HFFc6 (cell line): Measurements from ENCODE around the gene MAP3K6. TPM values are rescaled to one million over a fixed set of nuclear protein-coding genes. Genes with fewer than 3 reads are reported as not detected.

ENCODE experiments used
- DNase-seq: peaks from one replicate; pipeline ENCODE4 v3.0.0-alpha.2; 2018
- H3K27ac Mint-ChIP-seq: 2 replicates; pipeline ENCODE4 v1.8.0; 2020; ENCODE audit warnings: mild to moderate bottlenecking, mixed read lengths
- H3K27me3 Mint-ChIP-seq: 2 replicates; pipeline ENCODE4 v1.8.0; 2021; ENCODE audit warnings: mild to moderate bottlenecking, moderate library complexity, mixed read lengths; ENCODE audit not compliant: insufficient read depth
- H3K36me3 Mint-ChIP-seq: 2 replicates; pipeline ENCODE4 v1.8.0; 2021; ENCODE audit warnings: low read depth, mixed read lengths
- H3K4me1 Mint-ChIP-seq: 2 replicates; pipeline ENCODE4 v1.8.0; 2020; ENCODE audit warnings: low read depth, mixed read lengths
- H3K4me3 Mint-ChIP-seq: 2 replicates; pipeline ENCODE4 v1.8.0; 2020; ENCODE audit warnings: mild to moderate bottlenecking, moderate library complexity, mixed read lengths
- H3K9me3 Mint-ChIP-seq: 2 replicates; pipeline ENCODE4 v1.8.0; 2020; ENCODE audit warnings: mild to moderate bottlenecking, mixed read lengths
- CTCF ChIP-seq: fragments of 200-600 bp; sonication (generic); IDR thresholded peaks from 2 replicates; pipeline ENCODE4 v1.5.0; 2021; ENCODE audit warnings: antibody characterized with exemption, mild to moderate bottlenecking
- total RNA-seq, 6 experiments: library from RNA; stranded (reverse); fragmentation: NEBNext Ultra II Directional; extraction: Animal tissue kit (Norgen Biotek cat#: 25700); gene quantifications; 2 replicates in 1 of 6; 3 replicates in 5 of 6; pipeline ENCODE4 v1.2.3, GENCODE V29; 2021

The MAP3K6 gene
- total RNA-seq, 6 experiments from 2014 or later = 22.6 to 30.8 (median 27.7) TPM

- peaks cover 21% of the 10 kb centered on the region for H3K36me3 Mint-ChIP-seq
- H3K27ac Mint-ChIP-seq = no peak overlapping the region
- TF ChIP-seq CTCF = no peak
- H3K9me3 Mint-ChIP-seq = no peaks in the 10 kb centered on the region
- DNase-seq = no peak
- H3K4me3 Mint-ChIP-seq = peak overlapping the region; percentile 30; the same call in 1 of the 2 replicates
- H3K27me3 Mint-ChIP-seq = peaks cover 2% of the 10 kb centered on the region
- peaks cover 19% of the 10 kb centered on the region for H3K4me1 Mint-ChIP-seq
Measured at GRCh38 chr1:27363766-27364695, 2.7 kb downstream of the MAP3K6 start.

- Mint-ChIP-seq H3K36me3 (peaks cover 28% of the 10 kb centered on the region), H3K27ac (no peak overlapping the region), H3K4me1 (peaks cover 9% of the 10 kb centered on the region), H3K9me3 (no peaks in the 10 kb centered on the region), H3K27me3 (peaks cover 2% of the 10 kb centered on the region), H3K4me3 (no peak overlapping the region)
- TF ChIP-seq CTCF = no peak
- no peak for DNase-seq
Measured at GRCh38 chr1:27361553-27361952, 5.2 kb downstream of the MAP3K6 start.

- Mint-ChIP-seq H3K4me3 (no peak overlapping the region), H3K9me3 (no peaks in the 10 kb centered on the region), H3K27me3 (peaks cover 2% of the 10 kb centered on the region), H3K4me1 (peaks cover 9% of the 10 kb centered on the region), H3K27ac (no peak overlapping the region), H3K36me3 (peaks cover 28% of the 10 kb centered on the region)
- no peak for DNase-seq
- no peak for TF ChIP-seq CTCF
Measured at GRCh38 chr1:27361044-27361402, 5.7 kb downstream of the MAP3K6 start.

GRCh38 chr1:27360159-27361043 lies 6.4 kb downstream of the MAP3K6 start:
- Mint-ChIP-seq H3K27ac (no peak overlapping the region), H3K27me3 (peaks cover 2% of the 10 kb centered on the region), H3K4me1 (peaks cover 8% of the 10 kb centered on the region), H3K9me3 (no peaks in the 10 kb centered on the region), H3K4me3 (no peak overlapping the region), H3K36me3 (peaks cover 34% of the 10 kb centered on the region)
- DNase-seq = no peak
- no peak for TF ChIP-seq CTCF

GRCh38 chr1:27359822-27360158 lies 7.0 kb downstream of the MAP3K6 start:
- TF ChIP-seq CTCF = no peak
- no peak overlapping the region for H3K4me3 Mint-ChIP-seq
- H3K27ac Mint-ChIP-seq = no peak overlapping the region
- H3K9me3 Mint-ChIP-seq = no peaks in the 10 kb centered on the region
- H3K4me1 Mint-ChIP-seq = peaks cover 2% of the 10 kb centered on the region
- H3K27me3 Mint-ChIP-seq = peaks cover 2% of the 10 kb centered on the region
- DNase-seq = no peak
- H3K36me3 Mint-ChIP-seq = peaks cover 38% of the 10 kb centered on the region
